GM12872 (cell line): ENCODE data around the gene TBC1D4.

Experiments used
- CTCF ChIP-seq: IDR thresholded peaks from 3 replicates; pipeline ENCODE4 v1.5.1; 2011; ENCODE audit warnings: low read depth, mild to moderate bottlenecking, low read length, moderate library complexity; ENCODE audit not compliant: insufficient read depth

Gene TBC1D4

GRCh38 chr13:75481176-75482069 lies 546 bp downstream of the TBC1D4 start:
- 0 out of 3 replicates have a peak, but pooled peaks have one; percentile 2 for TF ChIP-seq CTCF

GRCh38 chr13:75480671-75481175 lies 1.2 kb downstream of the TBC1D4 start:
- no peak for TF ChIP-seq CTCF

- no peak for TF ChIP-seq CTCF
Measured at GRCh38 chr13:75479102-75479740, 2.7 kb downstream of the TBC1D4 start.

- TF ChIP-seq CTCF = no peak
Measured at GRCh38 chr13:75478659-75479058, 3.3 kb downstream of the TBC1D4 start.

- no peak for TF ChIP-seq CTCF
Measured at GRCh38 chr13:75474956-75475355, 7.0 kb downstream of the TBC1D4 start.

- no peak for TF ChIP-seq CTCF
Measured at GRCh38 chr13:75473468-75473867, 8.5 kb downstream of the TBC1D4 start.

- TF ChIP-seq CTCF = no peak
Measured at GRCh38 chr13:75470676-75471075, 11.3 kb downstream of the TBC1D4 start.
